Stimulated activated memory B cell treated with anti-CD40 and anti-IgM and Interleukin-4, amounts not matched to agents 10 μg/mL and 1 μg/mL and 100 μg/mL, for 72 hours (primary cell): ENCODE results near the gene SPHKAP.
"Not testable (repeated sequence)": the region's sequence is repeated elsewhere in the genome, so short reads cannot be mapped to it uniquely, and the experiment has no call there.

Experiments used
- ATAC-seq: fragments of 150-1000 bp; cut with Tn5 transposase; 2 replicates; pipeline ENCODE4 v1.10.0; 2021
- H3K27ac Mint-ChIP-seq: one replicate; pipeline ENCODE4 v1.8.0; 2022; ENCODE audit warnings: mild to moderate bottlenecking, mixed read lengths
- H3K27me3 Mint-ChIP-seq: one replicate; pipeline ENCODE4 v1.8.0; 2022; ENCODE audit warnings: mixed read lengths
- H3K36me3 Mint-ChIP-seq: one replicate; pipeline ENCODE4 v1.8.0; 2022; ENCODE audit warnings: mixed read lengths
- H3K4me1 Mint-ChIP-seq: one replicate; pipeline ENCODE4 v1.8.0; 2022; ENCODE audit warnings: mixed read lengths
- H3K4me3 Mint-ChIP-seq: one replicate; pipeline ENCODE4 v1.8.0; 2022; ENCODE audit warnings: mild to moderate bottlenecking, moderate library complexity, mixed read lengths
- H3K9me3 Mint-ChIP-seq: one replicate; pipeline ENCODE4 v1.8.0; 2022; ENCODE audit warnings: mixed read lengths

SPHKAP gene, protein sequence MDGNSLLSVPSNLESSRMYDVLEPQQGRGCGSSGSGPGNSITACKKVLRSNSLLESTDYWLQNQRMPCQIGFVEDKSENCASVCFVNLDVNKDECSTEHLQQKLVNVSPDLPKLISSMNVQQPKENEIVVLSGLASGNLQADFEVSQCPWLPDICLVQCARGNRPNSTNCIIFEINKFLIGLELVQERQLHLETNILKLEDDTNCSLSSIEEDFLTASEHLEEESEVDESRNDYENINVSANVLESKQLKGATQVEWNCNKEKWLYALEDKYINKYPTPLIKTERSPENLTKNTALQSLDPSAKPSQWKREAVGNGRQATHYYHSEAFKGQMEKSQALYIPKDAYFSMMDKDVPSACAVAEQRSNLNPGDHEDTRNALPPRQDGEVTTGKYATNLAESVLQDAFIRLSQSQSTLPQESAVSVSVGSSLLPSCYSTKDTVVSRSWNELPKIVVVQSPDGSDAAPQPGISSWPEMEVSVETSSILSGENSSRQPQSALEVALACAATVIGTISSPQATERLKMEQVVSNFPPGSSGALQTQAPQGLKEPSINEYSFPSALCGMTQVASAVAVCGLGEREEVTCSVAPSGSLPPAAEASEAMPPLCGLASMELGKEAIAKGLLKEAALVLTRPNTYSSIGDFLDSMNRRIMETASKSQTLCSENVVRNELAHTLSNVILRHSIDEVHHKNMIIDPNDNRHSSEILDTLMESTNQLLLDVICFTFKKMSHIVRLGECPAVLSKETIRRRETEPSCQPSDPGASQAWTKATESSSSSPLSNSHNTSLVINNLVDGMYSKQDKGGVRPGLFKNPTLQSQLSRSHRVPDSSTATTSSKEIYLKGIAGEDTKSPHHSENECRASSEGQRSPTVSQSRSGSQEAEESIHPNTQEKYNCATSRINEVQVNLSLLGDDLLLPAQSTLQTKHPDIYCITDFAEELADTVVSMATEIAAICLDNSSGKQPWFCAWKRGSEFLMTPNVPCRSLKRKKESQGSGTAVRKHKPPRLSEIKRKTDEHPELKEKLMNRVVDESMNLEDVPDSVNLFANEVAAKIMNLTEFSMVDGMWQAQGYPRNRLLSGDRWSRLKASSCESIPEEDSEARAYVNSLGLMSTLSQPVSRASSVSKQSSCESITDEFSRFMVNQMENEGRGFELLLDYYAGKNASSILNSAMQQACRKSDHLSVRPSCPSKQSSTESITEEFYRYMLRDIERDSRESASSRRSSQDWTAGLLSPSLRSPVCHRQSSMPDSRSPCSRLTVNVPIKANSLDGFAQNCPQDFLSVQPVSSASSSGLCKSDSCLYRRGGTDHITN (N-terminal part only)

DNA sequence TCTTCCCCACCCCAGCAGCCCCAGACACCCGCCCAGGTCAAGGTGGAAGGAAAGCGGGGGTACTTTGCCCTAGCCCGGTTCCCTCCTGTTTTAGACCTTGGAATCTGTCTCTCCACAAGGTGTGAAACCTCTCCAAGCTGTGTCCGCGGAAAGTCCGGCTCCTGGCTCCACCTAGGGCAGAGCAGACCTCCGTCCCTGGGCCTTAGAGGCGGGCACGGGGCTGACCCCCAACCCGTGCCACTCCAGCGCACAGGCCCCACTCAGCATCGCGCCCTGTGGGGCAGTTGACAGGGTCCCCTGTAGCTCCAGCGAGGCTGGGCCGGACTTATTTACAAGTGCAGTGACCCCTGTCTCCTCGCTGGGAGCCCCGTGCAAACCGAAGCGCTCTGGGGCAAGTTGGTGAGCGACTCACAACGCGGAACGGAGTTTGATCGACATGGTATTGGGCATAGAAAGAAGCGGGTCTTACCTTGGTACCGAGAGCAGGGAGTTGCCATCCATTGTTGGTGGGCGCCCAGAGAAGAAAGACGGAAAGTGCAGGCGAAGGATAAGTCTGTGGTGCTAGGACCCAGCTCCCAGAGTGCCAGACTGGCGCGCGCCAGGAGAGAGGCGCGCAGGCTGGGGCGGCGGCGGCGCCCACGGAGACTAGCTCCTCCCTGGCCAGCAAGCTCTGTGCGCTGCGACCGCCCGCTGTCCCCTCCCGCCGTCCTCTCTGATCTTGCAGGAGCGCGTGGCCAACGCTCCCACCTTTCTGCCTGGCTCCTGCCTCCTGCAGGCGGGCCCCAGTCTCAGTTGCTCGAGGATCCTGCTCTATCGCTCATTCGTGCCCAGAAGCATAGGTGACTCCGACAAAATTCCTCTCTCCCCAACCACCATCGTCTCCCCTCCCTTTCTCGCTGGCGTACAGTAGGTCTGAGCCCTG, at the start of gene SPHKAP:
Gene SPHKAP, minus strand, starts transcription at position 590 of the 922 bp plus-strand sequence. Its CDS starts 89 bp downstream, at position 501.
- Mint-ChIP-seq H3K4me3 (no peak within 1 kb of the TSS), H3K36me3 (no peaks in the 10 kb centered on the region), H3K27me3 (peaks cover 23% of the 10 kb centered on the region), H3K27ac (no peak within 1 kb of the TSS), H3K4me1 (no peaks in the 10 kb centered on the region), H3K9me3 (peaks cover 15% of the 10 kb centered on the region)
- ATAC-seq: peak; percentile 16

DNA sequence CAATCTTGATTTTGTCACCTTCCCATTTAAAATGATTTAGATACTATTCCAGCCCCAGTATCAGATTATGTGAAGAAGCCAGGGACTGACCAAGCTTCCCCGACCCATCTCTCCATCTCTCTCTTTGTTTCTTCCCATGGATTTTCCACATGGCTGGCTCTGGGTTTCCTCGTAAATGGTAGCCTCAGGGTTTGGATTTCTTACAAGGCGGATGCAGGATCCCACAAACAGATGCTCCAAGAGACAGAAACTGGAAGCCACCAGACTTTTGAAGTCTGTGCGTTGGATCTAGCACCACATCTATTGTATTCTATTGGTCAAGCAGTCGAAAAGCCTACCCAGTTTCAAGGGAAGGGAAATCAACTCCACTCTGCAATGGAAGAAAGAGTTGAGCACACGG, 46.0 kb upstream of the SPHKAP start:
- no peak for ATAC-seq
- Mint-ChIP-seq H3K36me3 (no peaks in the 10 kb centered on the region), H3K9me3 (peaks cover 7% of the 10 kb centered on the region), H3K27ac (no peak overlapping the region), H3K4me3 (no peak overlapping the region), H3K4me1 (no peaks in the 10 kb centered on the region), H3K27me3 (no peaks in the 10 kb centered on the region)

DNA sequence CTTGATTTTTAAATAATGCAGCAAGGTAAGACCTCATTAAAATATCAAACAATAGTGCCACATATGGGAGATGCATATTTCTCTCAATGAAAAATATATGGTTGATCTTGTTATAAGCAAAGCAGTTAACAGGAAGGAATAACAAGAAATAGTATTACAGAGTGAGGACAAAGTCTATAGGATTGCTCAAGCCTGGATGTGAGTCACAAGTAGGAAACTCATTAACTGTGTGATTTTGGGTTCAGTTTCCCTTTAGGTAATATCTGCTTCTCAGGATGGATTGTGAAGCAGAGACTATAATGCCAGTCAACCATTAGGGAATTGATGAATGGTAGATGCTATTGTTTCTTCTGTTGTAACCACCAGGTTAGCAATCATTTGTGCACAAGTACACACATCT, 42.9 kb upstream of the SPHKAP start:
- Mint-ChIP-seq H3K27ac (no peak overlapping the region), H3K36me3 (no peaks in the 10 kb centered on the region), H3K9me3 (peaks cover 2% of the 10 kb centered on the region), H3K4me3 (no peak overlapping the region), H3K27me3 (no peaks in the 10 kb centered on the region), H3K4me1 (no peaks in the 10 kb centered on the region)
- no peak for ATAC-seq

DNA sequence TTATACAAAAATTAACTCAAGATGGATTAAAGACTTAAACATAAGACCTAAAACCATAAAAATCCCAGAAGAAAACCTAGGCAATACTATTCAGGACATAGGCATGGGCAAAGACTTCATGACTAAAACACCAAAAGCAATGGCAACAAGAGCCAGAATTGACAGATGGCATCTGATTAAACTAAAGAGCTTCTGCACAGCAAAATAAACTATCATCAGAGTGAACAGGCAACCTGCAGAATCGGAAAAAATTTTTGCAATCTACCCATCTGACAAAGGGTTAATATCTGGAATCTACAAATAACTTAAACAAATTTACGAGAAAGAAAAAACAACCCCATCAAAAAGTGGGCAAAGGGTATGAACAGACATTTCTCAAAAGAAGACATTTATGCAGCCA, 37.1 kb upstream of the SPHKAP start:
- H3K4me3 Mint-ChIP-seq: not testable (repeated sequence)

DNA sequence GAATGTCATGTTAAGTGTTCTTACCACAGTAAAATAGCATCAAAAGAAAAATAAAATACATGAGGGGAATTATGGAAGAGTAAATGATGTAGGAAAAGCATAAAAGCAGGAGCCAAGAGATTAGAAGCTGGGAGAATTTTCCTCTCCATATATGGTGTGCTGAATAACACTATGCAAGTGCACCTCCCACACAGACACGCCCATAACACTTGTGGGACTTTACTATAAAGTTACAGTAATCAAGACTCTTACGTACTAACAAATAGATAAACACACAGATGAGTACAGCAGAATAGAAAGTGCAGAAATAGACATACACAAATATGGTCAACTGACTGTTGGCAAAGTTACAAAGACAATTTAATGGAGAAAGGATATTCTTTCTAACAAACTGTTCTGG, 16.0 kb upstream of the SPHKAP start:
- no peaks in the 10 kb centered on the region for H3K27me3 Mint-ChIP-seq
- no peak overlapping the region for H3K4me3 Mint-ChIP-seq
- ATAC-seq: no peak
- H3K4me1 Mint-ChIP-seq: no peaks in the 10 kb centered on the region
- no peaks in the 10 kb centered on the region for H3K36me3 Mint-ChIP-seq
- H3K27ac Mint-ChIP-seq: no peak overlapping the region
- peaks cover 10% of the 10 kb centered on the region for H3K9me3 Mint-ChIP-seq

More for the DNA sequence above, 37.1 kb upstream of the SPHKAP start:
- H3K9me3 Mint-ChIP-seq, H3K4me1 Mint-ChIP-seq, H3K36me3 Mint-ChIP-seq, H3K27ac Mint-ChIP-seq, H3K27me3 Mint-ChIP-seq, ATAC-seq: not testable (repeated sequence)

DNA sequence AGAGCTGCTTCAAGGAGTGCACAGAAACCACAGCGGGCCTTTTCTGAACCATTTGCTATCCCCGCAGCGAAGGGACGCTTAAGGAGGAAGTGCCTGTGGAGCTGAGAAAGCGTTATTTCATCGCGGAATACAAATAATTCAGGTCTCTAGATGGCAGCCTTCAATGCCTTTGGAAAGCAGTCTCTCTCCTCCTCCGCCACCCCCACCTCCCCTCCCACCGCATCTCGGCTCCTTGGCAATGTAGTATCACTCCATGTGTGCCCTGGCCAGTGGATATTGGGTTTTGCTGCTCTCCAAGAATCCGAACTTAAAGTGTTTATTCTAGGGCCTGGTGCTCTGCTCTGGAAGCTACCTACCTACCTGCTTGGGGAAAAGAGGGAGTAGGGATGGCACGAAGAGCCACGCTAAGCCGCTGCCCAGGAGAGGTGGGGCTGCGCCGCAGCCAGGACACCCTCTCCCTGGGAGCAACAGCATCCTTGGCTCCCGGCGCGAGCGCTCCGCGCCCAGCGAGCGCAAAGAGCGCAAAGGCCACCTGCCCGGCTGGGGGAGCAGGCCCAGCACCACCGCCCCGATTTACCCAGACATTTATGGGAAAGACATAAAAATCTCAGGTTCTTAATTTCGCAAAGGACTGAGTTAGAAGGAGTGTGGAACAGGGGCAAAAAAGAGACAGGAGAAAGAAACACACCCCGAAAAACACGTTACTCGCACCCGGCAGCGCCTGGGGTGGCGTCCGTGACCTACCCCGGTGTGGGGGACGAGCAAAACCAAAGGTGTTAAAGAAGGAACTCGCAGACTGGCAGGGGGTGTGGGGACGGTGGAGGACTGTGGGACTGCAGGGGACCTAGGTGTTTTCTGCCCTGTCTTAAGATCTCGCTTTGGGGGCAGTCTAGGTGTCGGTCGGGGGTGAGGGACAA, 1.0 kb downstream of the SPHKAP start:
- Mint-ChIP-seq H3K36me3 (no peaks in the 10 kb centered on the region), H3K4me1 (no peaks in the 10 kb centered on the region), H3K4me3 (no peak overlapping the region), H3K27ac (no peak overlapping the region), H3K27me3 (peaks cover 23% of the 10 kb centered on the region), H3K9me3 (peaks cover 10% of the 10 kb centered on the region)
- no peak for ATAC-seq

DNA sequence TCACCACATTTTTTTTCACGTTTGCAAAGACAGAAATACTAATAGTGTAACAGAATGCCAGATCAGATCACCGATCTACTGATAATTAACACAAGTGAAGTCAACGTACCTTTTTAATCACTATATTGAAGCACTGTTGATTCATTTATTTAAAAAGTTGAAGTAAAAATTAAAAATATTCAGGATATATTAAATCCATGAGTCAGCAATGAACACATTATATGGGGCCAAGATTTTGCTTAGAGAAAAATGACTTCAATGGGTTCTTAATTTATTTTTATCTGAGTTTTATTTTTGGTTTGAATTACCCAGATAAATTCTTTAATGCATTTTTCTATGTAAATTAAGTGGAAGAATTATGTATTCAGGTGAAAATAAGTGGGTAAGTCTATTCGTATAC, 14.2 kb downstream of the SPHKAP start:
- Mint-ChIP-seq H3K27me3 (no peaks in the 10 kb centered on the region), H3K4me3 (no peak overlapping the region), H3K4me1 (no peaks in the 10 kb centered on the region), H3K9me3 (no peaks in the 10 kb centered on the region), H3K36me3 (no peaks in the 10 kb centered on the region), H3K27ac (no peak overlapping the region)
- no peak for ATAC-seq

DNA sequence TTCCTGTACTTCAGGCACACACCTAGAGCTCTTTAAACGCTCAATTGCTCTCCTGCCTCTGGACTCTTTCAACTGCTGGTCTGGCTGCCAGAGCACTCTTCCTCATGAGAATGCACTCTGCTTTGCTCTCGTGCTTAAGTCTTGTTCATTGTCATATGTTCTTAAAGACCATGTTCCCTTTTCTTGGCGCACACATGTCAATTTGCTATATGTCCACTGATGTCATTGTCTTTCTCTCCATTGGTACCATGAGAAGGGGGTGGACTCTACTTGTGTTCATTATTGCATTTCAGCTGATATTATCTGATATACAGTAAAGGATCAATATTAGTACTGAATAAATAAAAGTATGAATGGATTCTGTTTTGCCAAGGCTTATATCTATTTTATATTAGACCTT, 16.8 kb downstream of the SPHKAP start:
- Mint-ChIP-seq H3K4me1 (no peaks in the 10 kb centered on the region), H3K27ac (no peak overlapping the region), H3K36me3 (no peaks in the 10 kb centered on the region), H3K9me3 (peaks cover 5% of the 10 kb centered on the region), H3K4me3 (no peak overlapping the region), H3K27me3 (no peaks in the 10 kb centered on the region)
- ATAC-seq: no peak

DNA sequence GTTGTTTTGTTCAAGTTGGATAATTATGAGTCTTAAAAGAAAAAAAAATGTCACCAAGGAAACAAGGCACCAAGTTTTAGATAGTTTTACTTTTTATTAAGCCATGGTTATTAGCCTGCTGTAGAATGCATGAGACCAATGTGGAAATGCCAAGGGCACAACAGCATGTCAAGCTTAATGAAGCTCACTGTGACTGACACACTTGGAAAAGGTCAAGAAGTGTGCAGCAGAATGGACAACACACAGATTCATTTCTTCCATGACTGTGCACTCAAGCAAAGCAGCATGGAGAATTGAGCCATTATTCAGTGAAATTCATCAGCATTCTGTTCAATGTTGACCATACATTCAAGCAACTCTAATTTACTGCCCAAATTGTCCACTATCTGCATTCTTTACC, 23.6 kb downstream of the SPHKAP start:
- Mint-ChIP-seq H3K4me3 (no peak overlapping the region), H3K36me3 (no peaks in the 10 kb centered on the region), H3K4me1 (no peaks in the 10 kb centered on the region), H3K9me3 (peaks cover 10% of the 10 kb centered on the region), H3K27ac (no peak overlapping the region), H3K27me3 (no peaks in the 10 kb centered on the region)
- no peak for ATAC-seq

DNA sequence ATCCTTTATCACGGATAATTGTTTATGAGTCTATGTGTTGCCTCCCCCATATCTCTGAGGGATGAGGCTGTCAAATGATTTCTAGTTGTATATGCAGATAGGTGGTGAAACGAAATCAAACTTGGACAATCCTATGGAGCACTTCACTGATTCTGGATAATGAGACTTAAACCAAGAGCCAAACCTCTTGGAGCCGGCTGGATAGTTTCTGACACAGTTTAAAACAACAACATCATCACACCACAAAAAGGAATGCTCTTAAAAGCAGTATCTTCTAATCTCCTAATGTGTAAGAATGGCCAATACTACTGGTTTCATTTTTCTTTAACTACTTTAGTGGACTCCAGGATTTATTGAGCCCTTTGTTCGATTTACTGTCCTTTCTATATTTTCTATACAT, 36.5 kb downstream of the SPHKAP start:
- Mint-ChIP-seq H3K36me3 (no peaks in the 10 kb centered on the region), H3K27ac (no peak overlapping the region), H3K9me3 (peaks cover 4% of the 10 kb centered on the region), H3K27me3 (no peaks in the 10 kb centered on the region), H3K4me3 (no peak overlapping the region), H3K4me1 (no peaks in the 10 kb centered on the region)
- ATAC-seq: no peak

DNA sequence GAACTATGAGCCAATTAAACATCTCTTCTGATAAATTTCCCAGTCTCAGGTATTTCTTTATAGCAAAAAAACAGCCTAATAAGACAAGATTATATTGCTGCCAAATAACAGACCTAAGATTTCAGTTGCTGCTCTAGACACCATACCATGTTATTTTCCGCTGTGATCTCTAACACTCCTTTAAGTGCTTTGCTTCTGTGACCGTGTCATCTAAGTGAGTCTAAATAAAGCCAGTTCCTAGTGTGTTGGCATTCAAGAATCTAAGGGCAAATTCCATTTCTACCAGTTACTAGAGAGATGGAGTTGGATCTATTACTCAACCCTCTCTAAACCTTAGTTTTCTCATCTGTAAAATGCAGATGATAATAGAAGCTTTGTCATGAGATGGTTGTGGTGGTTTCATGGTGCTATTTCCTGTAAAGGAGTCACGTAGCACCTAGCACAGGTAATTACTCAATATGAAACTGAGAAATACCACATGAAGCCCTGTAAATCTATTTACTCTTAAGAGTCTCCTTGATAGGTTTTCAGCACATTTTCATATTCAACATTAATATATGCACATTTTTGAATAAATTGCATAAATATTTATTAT, 40.5 kb downstream of the SPHKAP start:
- Mint-ChIP-seq H3K36me3 (no peaks in the 10 kb centered on the region), H3K4me1 (no peaks in the 10 kb centered on the region), H3K4me3 (no peak overlapping the region), H3K9me3 (peaks cover 2% of the 10 kb centered on the region), H3K27ac (no peak overlapping the region), H3K27me3 (no peaks in the 10 kb centered on the region)
- ATAC-seq: no peak

DNA sequence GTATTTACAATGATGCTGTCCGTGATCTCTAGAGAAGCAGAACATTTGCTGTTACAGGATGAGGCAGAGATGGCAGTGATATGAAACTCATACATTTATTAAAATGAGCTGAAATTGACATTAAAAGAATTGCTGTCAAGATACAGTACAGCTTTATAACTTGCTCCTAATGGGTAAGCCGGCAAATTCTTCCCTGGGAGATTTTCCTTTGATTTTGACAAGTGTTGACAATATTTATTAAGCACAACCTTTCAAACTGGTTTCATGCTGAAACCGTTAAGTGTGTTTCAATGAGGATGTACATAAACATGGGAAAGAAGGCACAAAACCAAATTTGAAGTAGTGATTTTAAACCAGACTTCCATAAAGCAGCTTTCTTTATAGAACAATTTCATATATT, 45.5 kb downstream of the SPHKAP start:
- H3K27me3 Mint-ChIP-seq: no peaks in the 10 kb centered on the region
- H3K9me3 Mint-ChIP-seq: peaks cover 4% of the 10 kb centered on the region
- no peak for ATAC-seq
- H3K4me3 Mint-ChIP-seq: no peak overlapping the region
- no peak overlapping the region for H3K27ac Mint-ChIP-seq
- H3K4me1 Mint-ChIP-seq: no peaks in the 10 kb centered on the region
- no peaks in the 10 kb centered on the region for H3K36me3 Mint-ChIP-seq

DNA sequence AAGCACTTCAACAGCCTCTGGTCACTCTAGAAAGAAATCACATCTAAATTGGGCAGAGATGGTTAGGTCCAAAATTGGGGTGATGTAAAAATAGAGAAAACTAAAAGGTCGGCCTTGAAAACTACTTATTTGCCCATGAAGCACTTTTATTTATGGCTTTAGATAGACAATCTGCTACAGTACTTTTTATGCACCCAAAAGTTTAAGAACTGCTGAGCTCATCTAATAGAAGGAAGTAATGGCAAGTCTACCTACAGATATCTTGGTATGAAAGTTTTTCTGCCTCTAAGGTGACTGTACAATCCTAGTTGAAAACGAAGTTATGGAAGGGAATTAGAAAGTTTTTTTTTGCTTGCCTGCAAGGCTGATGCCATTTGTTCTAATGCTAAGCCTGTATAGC, 46.2 kb downstream of the SPHKAP start:
- Mint-ChIP-seq H3K4me3 (no peak overlapping the region), H3K27me3 (no peaks in the 10 kb centered on the region), H3K36me3 (no peaks in the 10 kb centered on the region), H3K27ac (no peak overlapping the region), H3K4me1 (no peaks in the 10 kb centered on the region), H3K9me3 (peaks cover 4% of the 10 kb centered on the region)
- no peak for ATAC-seq
